Ishikawa (cell line): ENCODE measurements around the gene ATG16L1.

Experiments used
- CEBPB ChIP-seq: IDR thresholded peaks from 2 replicates; pipeline ENCODE4 v1.6.1; 2012
- CREB1 ChIP-seq: IDR thresholded peaks from 2 replicates; pipeline ENCODE4 v1.6.1; 2012; ENCODE audit warnings: low read depth
- EGR1 ChIP-seq: IDR thresholded peaks from 2 replicates; pipeline ENCODE4 v1.6.1; 2012
- EP300 ChIP-seq: IDR thresholded peaks from 2 replicates; pipeline ENCODE4 v1.6.1; 2012; ENCODE audit warnings: borderline replicate concordance
- FOXM1 ChIP-seq: IDR thresholded peaks from 2 replicates; pipeline ENCODE4 v1.6.1; 2012; ENCODE audit warnings: low read depth, borderline replicate concordance
- MAX ChIP-seq: IDR thresholded peaks from 2 replicates; pipeline ENCODE4 v1.6.1; 2012
- NFIC ChIP-seq: IDR thresholded peaks from 2 replicates; pipeline ENCODE4 v1.6.1; 2012
- RAD21 ChIP-seq: IDR thresholded peaks from 2 replicates; pipeline ENCODE4 v1.6.1; 2012; ENCODE audit warnings: low read depth
- REST ChIP-seq: IDR thresholded peaks from 2 replicates; pipeline ENCODE4 v1.6.1; 2012; ENCODE audit warnings: low read depth, mild to moderate bottlenecking
- TAF1 ChIP-seq: IDR thresholded peaks from 2 replicates; pipeline ENCODE4 v1.6.1; 2012; ENCODE audit warnings: low read depth, mild to moderate bottlenecking
- TCF12 ChIP-seq: IDR thresholded peaks from 2 replicates; pipeline ENCODE4 v1.6.1; 2012; ENCODE audit warnings: low read depth
- TEAD4 ChIP-seq: IDR thresholded peaks from 2 replicates; pipeline ENCODE4 v1.6.1; 2012
- USF1 ChIP-seq: IDR thresholded peaks from 2 replicates; pipeline ENCODE4 v1.6.1; 2012
- YY1 ChIP-seq: IDR thresholded peaks from 2 replicates; pipeline ENCODE4 v1.6.1; 2012; ENCODE audit warnings: low read depth
- ZBTB7A ChIP-seq: IDR thresholded peaks from 2 replicates; pipeline ENCODE4 v1.6.1; 2012; ENCODE audit warnings: low read depth

The ATG16L1 gene

GRCh38 chr2:233295891-233296290, 44.4 kb downstream of the ATG16L1 start:
- TF ChIP-seq CEBPB: no peak
- no peak for TF ChIP-seq REST
- no peak for TF ChIP-seq FOXM1
- no peak for TF ChIP-seq USF1
- TF ChIP-seq TAF1: no peak
- no peak for TF ChIP-seq ZBTB7A
- TF ChIP-seq TCF12: no peak
- no peak for TF ChIP-seq EP300
- no peak for TF ChIP-seq RAD21
- no peak for TF ChIP-seq TEAD4
- TF ChIP-seq NFIC: no peak

- no peak for TF ChIP-seq YY1
- no peak for TF ChIP-seq EP300
- no peak for TF ChIP-seq EGR1
Measured at GRCh38 chr2:233297076-233297475, 45.6 kb downstream of the ATG16L1 start.

GRCh38 chr2:233300401-233300800, 48.9 kb downstream of the ATG16L1 start:
- TF ChIP-seq ZBTB7A: no peak
- no peak for TF ChIP-seq TEAD4
- TF ChIP-seq FOXM1: no peak
- TF ChIP-seq USF1: no peak
- TF ChIP-seq RAD21: no peak
- no peak for TF ChIP-seq EP300
- TF ChIP-seq NFIC: no peak
- TF ChIP-seq REST: no peak
- no peak for TF ChIP-seq YY1
- no peak for TF ChIP-seq CEBPB
- TF ChIP-seq TCF12: no peak
- no peak for TF ChIP-seq CREB1
- no peak for TF ChIP-seq MAX
- TF ChIP-seq TAF1: no peak
- no peak for TF ChIP-seq EGR1

- TF ChIP-seq EP300 (no peak), FOXM1 (no peak), CEBPB (no peak), RAD21 (no peak), REST (no peak), MAX (no peak), CREB1 (no peak), TCF12 (no peak), ZBTB7A (no peak), NFIC (no peak), YY1 (no peak)
Measured at GRCh38 chr2:233301248-233301647, 49.8 kb downstream of the ATG16L1 start.

GRCh38 chr2:233301811-233302210, 50.3 kb downstream of the ATG16L1 start:
- TF ChIP-seq YY1 (no peak), RAD21 (no peak), NFIC (no peak), MAX (no peak), USF1 (no peak), CEBPB (no peak), TAF1 (no peak), EP300 (no peak), CREB1 (no peak), TEAD4 (no peak), FOXM1 (no peak), REST (no peak), TCF12 (no peak), EGR1 (no peak), ZBTB7A (no peak)
